ENCODE data around the gene PSMB7.

- TF ChIP-seq CEBPB (IDR thresholded peaks at IDR 0.05; ENCODE audit: low read depth, low read length): peak; percentile 93
- TF ChIP-seq USF2 (IDR thresholded peaks at IDR 0.05; ENCODE audit: low read depth, low read length): no peak
- TF ChIP-seq POLR2A (IDR thresholded peaks at IDR 0.05; ENCODE audit: low read depth, low read length): no peak
- TF ChIP-seq FOS (IDR thresholded peaks at IDR 0.05; ENCODE audit: low read depth, low read length): no peak
- no peak for TF ChIP-seq SMC3 (IDR thresholded peaks at IDR 0.05; ENCODE audit: low read depth, low read length)
- no peak for TF ChIP-seq CTCF (conservative IDR thresholded peaks at IDR 0.05; ENCODE audit: low read depth, low read length)
- TF ChIP-seq ELK1 (IDR thresholded peaks at IDR 0.05; ENCODE audit: borderline replicate concordance, low read depth, low read length): no peak
- no peak for TF ChIP-seq RFX5 (IDR thresholded peaks at IDR 0.05; ENCODE audit: low read depth, low read length)
- TF ChIP-seq CHD1 (IDR thresholded peaks at IDR 0.05; ENCODE audit: low read depth, low read length): no peak
Observed at GRCh38 chr9:124353811-124354274, 61.4 kb downstream of the PSMB7 start.
